ENCODE data around the gene CLEC16A. TPM values are rescaled to one million over a fixed set of nuclear protein-coding genes. Genes with fewer than 3 reads are reported as not detected.

Gene CLEC16A
- total RNA-seq, 1 experiment from 2014 or later, result 8.0 TPM

- no peak for DNase-seq (ENCODE audit: low read depth, low spot score)
- in situ Hi-C loops (cut with HindIII; ENCODE audit: low pct_unique_long_range_greater_than_20kb, low sequenced_read_pairs), result no loop called here
Observed at GRCh38 chr16:10972819-10973464, 28.6 kb downstream of the CLEC16A start.

DNA sequence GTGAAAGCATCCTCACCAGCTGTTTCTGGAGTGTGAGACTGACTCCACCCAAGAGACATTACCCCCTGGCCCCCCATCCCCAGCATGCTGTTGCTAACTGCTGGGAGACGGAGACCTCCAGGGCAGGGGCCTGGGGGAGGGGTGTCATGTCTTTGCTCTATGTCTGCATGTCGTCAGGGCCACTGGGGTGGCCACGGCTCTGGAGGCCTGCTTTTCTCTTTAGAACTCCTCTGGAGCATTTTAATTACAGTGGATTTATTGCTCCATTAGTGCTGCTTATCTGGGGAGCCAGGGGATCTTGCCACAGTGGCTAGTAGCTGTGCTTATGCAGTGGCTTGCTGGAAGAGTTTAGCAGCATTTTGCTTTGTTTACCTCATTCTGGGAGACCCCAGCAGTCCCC lies 32.3 kb downstream of the CLEC16A start:
- DNase-seq (ENCODE audit: low read depth, low spot score), result no peak
- in situ Hi-C loops (cut with HindIII; ENCODE audit: low pct_unique_long_range_greater_than_20kb, low sequenced_read_pairs), result no loop called here

GRCh38 chr16:10978124-10978523 lies 33.8 kb downstream of the CLEC16A start:
- DNase-seq (ENCODE audit: low read depth, low spot score), result no peak
- in situ Hi-C loops (cut with HindIII; ENCODE audit: low pct_unique_long_range_greater_than_20kb, low sequenced_read_pairs), result no loop called here

DNA sequence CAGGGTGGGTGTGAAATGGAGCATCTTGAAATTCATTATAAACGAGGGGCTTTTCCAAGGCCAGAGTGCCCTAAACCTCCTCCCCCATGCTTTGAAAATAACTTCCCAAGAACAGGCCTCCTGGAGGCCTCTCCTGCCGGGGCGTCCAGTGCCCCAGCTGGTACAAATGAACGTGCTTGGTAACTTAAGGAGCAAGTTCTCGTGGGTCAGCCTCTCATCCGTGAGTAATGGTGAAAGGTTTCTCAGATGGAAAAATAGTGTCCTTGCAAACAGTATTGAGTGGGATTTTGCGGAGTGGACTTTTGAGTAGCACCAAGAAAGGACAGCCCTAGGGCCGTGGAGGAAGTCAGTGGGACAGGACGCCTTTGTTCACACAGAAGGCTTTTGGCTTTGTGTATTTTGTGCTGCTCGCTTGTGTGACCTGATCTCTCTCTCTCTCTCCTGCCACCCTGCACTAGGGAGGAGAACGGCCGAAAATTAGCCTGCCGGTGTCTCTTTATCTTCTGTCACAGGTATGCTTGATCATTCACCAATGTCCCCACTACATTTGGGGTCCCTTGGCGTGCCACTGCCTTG lies 34.6 kb downstream of the CLEC16A start:
- no peak for DNase-seq (ENCODE audit: low read depth, low spot score)
- in situ Hi-C loops (cut with HindIII; ENCODE audit: low pct_unique_long_range_greater_than_20kb, low sequenced_read_pairs), result no loop called here

DNA sequence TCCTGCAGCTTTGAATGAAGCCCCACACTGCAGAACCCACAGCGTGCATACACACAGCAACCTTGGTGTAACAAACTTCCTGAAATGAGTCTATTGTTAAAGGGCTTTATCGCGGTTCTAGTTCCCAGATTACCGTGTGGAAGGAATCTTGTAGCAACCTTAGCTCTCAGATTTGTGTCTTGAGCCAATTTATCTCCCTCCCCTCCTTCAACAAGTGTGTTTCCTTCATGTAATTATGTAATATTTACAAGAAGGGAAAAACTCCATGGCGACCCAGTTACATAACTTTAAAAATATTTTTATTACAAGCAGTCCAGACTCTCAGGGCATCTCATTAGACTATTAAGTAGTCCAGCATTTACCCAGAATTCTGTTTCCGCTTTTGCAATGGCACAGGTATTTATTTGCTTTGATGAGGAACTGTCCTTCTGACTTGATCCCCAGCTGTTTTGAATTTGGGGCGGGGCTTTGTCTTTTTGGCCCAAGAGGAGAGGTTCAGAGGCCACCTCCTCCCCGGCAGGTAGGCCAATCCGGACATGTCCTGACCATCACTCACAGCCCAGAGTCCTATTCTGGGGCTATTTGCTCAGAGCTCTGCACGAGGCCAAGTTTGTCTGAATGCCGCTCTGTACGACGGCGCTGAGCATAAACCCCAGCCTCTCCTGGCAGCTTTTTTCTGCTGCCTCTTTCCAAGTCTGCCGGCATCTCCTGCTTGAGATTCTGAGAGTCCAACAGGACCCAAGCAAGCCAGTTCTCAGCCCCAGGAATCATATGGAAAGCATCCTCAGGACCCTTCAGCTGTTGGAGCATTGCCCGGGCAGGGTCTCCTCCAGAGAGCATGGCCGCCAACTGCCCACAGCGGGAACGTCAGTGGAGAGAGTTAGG lies 35.6 kb downstream of the CLEC16A start:
- in situ Hi-C loops (cut with HindIII; ENCODE audit: low pct_unique_long_range_greater_than_20kb, low sequenced_read_pairs), result no loop called here
- DNase-seq (ENCODE audit: low read depth, low spot score), result no peak

DNA sequence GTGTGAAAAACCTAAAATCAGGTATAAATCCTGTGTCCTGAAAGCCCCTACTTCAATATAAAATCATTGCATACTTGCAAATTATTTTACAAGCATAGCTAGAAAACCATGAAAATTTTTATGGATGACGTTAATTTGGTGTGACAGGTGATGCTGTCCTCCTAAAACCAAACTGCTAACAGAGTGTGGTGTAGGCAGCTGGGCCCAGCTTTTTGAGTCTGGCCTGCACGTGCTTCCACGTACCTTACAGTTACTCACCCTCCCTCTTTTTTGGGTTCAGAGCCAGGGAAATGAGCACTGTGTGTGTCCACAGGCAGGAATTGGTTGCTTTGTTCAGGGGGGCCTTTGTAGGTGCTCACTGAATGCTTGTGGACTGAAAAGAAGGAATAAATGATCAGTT lies 36.4 kb downstream of the CLEC16A start:
- DNase-seq (ENCODE audit: low read depth, low spot score), result no peak
- in situ Hi-C loops (cut with HindIII; ENCODE audit: low pct_unique_long_range_greater_than_20kb, low sequenced_read_pairs), result no loop called here

- in situ Hi-C loops (cut with HindIII; ENCODE audit: low pct_unique_long_range_greater_than_20kb, low sequenced_read_pairs), result no loop called here
- peak; percentile 49 for DNase-seq (ENCODE audit: low read depth, low spot score)
Observed at GRCh38 chr16:10981697-10982216, 37.4 kb downstream of the CLEC16A start.

- no peak for DNase-seq (ENCODE audit: low read depth, low spot score)
- in situ Hi-C loops (cut with HindIII; ENCODE audit: low pct_unique_long_range_greater_than_20kb, low sequenced_read_pairs), result no loop called here
Observed at GRCh38 chr16:10982465-10983150, 38.2 kb downstream of the CLEC16A start.

- no peak for DNase-seq (ENCODE audit: low read depth, low spot score)
- in situ Hi-C loops (cut with HindIII; ENCODE audit: low pct_unique_long_range_greater_than_20kb, low sequenced_read_pairs), result no loop called here
Observed at GRCh38 chr16:10983159-10983558, 38.8 kb downstream of the CLEC16A start.

- no peak for DNase-seq (ENCODE audit: low read depth, low spot score)
- in situ Hi-C loops (cut with HindIII; ENCODE audit: low pct_unique_long_range_greater_than_20kb, low sequenced_read_pairs), result no loop called here
Observed at GRCh38 chr16:10984509-10984908, 40.1 kb downstream of the CLEC16A start.

GRCh38 chr16:10987361-10988163 lies 43.2 kb downstream of the CLEC16A start:
- no peak for DNase-seq (ENCODE audit: low read depth, low spot score)
- in situ Hi-C loops (cut with HindIII; ENCODE audit: low pct_unique_long_range_greater_than_20kb, low sequenced_read_pairs), result no loop called here

DNA sequence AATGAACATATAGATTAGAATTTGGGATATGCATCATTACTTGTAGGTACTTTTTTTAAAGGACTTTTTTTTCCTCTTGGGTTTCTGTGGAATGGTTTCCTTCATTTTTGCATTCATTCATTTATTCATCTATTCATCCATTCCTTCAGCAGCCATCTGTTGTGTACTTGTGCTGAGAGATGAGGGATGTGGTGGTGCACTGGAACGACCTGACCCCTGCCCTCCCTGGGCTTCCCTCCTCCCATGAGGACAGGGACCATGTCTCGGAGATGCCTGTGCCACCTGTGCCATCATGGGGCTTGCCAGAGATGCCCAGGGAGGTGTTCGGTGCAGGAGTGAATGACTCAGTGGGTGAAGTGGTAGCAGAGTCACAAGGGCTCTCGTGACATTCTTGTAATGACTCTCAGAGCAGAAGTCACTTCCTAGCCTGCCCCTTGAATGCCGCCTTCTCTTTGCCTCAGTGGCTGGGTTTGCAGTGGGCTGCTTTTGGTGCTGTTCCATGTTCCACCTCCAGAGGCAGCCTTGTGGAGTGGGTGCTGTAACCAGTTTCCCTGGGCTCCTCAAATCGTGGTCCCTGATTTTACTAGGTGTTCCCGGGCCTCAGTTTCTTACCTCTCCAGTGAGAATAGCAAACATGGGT lies 43.9 kb downstream of the CLEC16A start:
- peak; percentile 35 for DNase-seq (ENCODE audit: low read depth, low spot score)
- in situ Hi-C loops (cut with HindIII; ENCODE audit: low pct_unique_long_range_greater_than_20kb, low sequenced_read_pairs), result no loop called here

DNA sequence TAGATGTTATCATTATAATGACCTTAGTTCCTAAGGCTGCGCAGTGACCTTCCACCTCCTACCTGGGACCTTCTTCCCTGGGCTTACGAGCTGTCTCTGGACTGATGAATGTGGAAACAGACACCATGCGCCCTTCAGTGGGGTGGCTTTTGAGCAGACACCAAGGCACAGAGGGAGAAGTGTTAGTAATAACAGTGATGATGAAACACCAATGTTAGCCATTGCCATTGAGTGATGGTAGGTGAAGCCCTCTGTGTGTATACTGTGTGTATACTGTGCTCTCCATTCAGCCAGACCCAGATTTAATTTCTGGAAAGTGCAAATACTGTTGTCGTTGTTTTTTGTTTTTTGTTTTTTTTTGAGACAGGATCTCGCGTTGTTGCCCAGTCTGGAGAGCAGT lies 44.5 kb downstream of the CLEC16A start:
- no peak for DNase-seq (ENCODE audit: low read depth, low spot score)
- in situ Hi-C loops (cut with HindIII; ENCODE audit: low pct_unique_long_range_greater_than_20kb, low sequenced_read_pairs), result no loop called here

GRCh38 chr16:10989559-10989958 lies 45.2 kb downstream of the CLEC16A start:
- in situ Hi-C loops (cut with HindIII; ENCODE audit: low pct_unique_long_range_greater_than_20kb, low sequenced_read_pairs), result no loop called here
- no peak for DNase-seq (ENCODE audit: low read depth, low spot score)

DNA sequence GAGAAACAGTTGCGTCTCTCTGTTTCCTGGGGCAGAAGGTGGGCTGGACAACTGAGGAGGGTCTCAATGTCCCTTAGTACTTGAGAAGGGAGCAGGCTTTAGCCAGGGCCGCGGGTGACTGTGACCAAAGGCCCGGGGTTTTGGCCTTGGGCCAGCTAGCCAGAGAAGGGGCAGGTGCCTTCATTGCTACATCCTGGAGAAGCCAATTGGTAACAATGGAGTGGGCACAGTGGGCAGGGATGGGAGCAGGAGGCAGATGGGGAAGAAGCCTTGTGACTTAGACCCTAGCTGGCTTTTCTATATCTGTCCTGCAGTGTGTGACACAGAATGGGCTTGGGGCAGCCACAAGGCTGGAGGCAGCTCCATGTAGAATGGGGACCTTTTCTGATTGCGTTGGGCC lies 46.0 kb downstream of the CLEC16A start:
- in situ Hi-C loops (cut with HindIII; ENCODE audit: low pct_unique_long_range_greater_than_20kb, low sequenced_read_pairs), result no loop called here
- DNase-seq (ENCODE audit: low read depth, low spot score), result no peak

GRCh38 chr16:10992112-10992511 lies 47.7 kb downstream of the CLEC16A start:
- no peak for DNase-seq (ENCODE audit: low read depth, low spot score)
- in situ Hi-C loops (cut with HindIII; ENCODE audit: low pct_unique_long_range_greater_than_20kb, low sequenced_read_pairs), result no loop called here

DNA sequence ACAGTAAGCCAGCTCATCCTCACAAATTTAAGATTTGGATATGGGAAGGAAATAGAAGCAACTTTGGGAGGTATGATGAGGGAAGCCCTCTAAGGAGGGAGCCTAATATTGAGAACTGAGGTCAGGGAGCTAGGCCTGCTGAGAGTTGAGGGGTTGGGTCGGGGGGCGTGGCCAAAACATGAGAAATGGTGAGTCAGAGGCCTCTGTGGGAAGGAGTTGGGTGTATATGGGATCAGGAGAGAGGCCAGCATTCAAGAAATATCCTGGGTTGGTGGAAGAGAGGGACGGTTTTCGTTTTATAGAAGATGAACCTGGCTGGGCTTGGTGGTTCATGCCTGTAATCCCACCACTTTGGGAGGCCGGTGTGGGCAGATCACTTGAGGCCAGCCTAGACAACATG lies 48.4 kb downstream of the CLEC16A start:
- in situ Hi-C loops (cut with HindIII; ENCODE audit: low pct_unique_long_range_greater_than_20kb, low sequenced_read_pairs), result no loop called here
- no peak for DNase-seq (ENCODE audit: low read depth, low spot score)
